BE2C (cell line): ENCODE measurements around the gene GBA2.

Experiments
- DNase-seq: peaks from one replicate; pipeline ENCODE4 v3.0.0-alpha.2; 2020
- H3K27me3 ChIP-seq: fragments of 250-450 bp; sonication (Bioruptor Pico); 2 replicates; pipeline ENCODE4 v1.5.1; 2020; ENCODE audit warnings: mild to moderate bottlenecking
- H3K36me3 ChIP-seq: fragments of 250-450 bp; sonication (Bioruptor Pico); 2 replicates; pipeline ENCODE4 v1.5.1; 2020; ENCODE audit warnings: mild to moderate bottlenecking
- H3K4me1 ChIP-seq: fragments of 250-450 bp; sonication (Bioruptor Pico); 2 replicates; pipeline ENCODE4 v1.5.1; 2020
- H3K4me3 ChIP-seq: 2 replicates; pipeline ENCODE4 v1.5.1; 2011; ENCODE audit warnings: low read depth, low read length
- H3K9me3 ChIP-seq: fragments of 250-450 bp; sonication (Bioruptor Pico); 2 replicates; pipeline ENCODE4 v1.5.1; 2020
- TF ChIP-seq, protein P1 (sequence below): IDR thresholded peaks from 2 replicates; pipeline ENCODE4 v1.5.1; 2012; ENCODE audit warnings: mild to moderate bottlenecking, low read depth, low read length

GBA2 gene

DNA sequence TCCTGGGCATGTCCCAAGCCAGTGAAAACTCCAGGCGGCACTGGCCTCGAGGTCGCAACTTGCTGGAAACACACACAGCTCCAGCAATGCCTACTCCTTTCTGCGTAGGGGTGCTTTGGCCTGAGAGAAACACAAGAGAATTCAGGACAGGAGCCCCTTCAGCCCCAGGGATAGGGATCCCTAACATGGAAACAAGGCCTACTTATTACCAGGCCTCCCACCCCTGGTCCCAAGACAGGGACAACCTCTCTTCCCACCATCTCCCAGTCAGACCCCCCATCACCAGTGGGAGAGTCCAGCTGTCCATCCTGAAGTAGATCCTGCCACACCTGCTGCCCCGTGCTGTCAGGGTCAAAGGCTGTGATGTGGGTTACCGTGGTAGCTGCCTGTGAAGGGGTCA, 8.8 kb downstream of the GBA2 start:
- H3K36me3 ChIP-seq, result peaks cover 90% of the 10 kb centered on the region
- H3K4me3 ChIP-seq, result no peak overlapping the region
- no peaks in the 10 kb centered on the region for H3K27me3 ChIP-seq
- no peaks in the 10 kb centered on the region for H3K4me1 ChIP-seq
- no peaks in the 10 kb centered on the region for H3K9me3 ChIP-seq
- no peak for DNase-seq
- TF ChIP-seq, protein P1, sequence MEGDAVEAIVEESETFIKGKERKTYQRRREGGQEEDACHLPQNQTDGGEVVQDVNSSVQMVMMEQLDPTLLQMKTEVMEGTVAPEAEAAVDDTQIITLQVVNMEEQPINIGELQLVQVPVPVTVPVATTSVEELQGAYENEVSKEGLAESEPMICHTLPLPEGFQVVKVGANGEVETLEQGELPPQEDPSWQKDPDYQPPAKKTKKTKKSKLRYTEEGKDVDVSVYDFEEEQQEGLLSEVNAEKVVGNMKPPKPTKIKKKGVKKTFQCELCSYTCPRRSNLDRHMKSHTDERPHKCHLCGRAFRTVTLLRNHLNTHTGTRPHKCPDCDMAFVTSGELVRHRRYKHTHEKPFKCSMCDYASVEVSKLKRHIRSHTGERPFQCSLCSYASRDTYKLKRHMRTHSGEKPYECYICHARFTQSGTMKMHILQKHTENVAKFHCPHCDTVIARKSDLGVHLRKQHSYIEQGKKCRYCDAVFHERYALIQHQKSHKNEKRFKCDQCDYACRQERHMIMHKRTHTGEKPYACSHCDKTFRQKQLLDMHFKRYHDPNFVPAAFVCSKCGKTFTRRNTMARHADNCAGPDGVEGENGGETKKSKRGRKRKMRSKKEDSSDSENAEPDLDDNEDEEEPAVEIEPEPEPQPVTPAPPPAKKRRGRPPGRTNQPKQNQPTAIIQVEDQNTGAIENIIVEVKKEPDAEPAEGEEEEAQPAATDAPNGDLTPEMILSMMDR, result no peak

DNA sequence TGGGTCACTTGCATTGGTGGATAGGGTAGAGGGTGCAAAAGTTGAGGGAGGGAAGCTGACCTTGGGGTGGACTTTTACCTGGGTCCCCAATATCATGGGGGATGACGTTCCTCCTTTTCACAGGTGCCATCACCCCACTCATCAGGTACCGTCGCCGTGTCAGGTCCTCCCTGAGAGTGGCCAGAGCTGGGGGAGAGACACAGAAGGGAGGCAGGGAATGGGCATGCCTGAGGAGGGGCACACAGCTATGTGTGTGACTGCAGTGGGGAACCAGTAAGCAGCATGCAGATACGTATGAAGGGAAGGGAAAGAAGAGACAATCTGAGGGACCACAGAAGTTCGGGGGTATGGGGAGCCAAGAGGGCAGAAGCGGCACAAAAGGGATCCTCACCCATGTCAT, 10.1 kb downstream of the GBA2 start:
- no peak for DNase-seq
- Histone ChIP-seq H3K4me1 (no peaks in the 10 kb centered on the region), H3K27me3 (no peaks in the 10 kb centered on the region), H3K9me3 (no peaks in the 10 kb centered on the region), H3K36me3 (peaks cover 81% of the 10 kb centered on the region), H3K4me3 (no peak overlapping the region)
- TF ChIP-seq, protein P1, result no peak

DNA sequence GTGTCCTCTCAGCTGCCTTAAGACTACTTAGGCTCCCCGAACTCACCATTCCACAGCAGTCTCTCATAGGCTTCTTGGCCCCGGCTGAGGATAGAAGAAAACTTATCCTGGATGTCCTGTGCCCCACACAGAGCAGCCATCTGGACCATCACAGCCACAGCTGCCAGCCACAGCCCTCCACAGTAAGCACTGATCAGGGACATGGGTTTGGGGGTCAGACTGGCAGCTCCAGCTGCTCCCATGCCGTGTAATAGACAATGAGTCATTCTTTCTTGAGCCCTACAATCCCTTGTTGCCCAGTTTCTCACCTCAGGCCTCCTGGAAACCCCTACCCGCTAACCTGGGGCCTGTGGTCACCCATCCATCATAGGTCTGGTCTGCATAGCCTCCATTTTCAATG, 10.8 kb downstream of the GBA2 start:
- peaks cover 74% of the 10 kb centered on the region for H3K36me3 ChIP-seq
- TF ChIP-seq, protein P1, result no peak

DNA sequence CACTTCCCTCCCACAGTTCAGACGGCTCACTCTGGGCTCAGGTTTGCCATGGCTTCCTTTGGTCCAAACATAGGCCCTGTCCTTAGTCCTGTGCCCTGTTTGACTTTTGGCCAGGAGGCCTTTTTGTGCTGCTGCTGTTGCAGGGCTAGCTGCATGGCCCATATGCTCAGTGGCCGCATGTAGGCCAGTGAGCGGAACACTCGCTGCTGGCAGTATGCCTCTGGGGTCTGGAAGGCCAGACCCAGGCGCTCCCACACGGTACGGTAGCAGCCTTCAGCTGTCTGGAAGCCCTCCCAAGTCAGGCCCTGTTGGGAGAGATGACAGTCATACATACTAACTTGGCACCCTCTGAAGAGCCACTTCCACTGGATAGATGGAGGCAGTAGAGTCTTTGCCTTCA, 11.9 kb downstream of the GBA2 start:
- TF ChIP-seq, protein P1, result no peak
- no peak overlapping the region for H3K4me3 ChIP-seq
- H3K4me1 ChIP-seq, result no peaks in the 10 kb centered on the region
- peaks cover 63% of the 10 kb centered on the region for H3K36me3 ChIP-seq
- DNase-seq, result no peak
- H3K9me3 ChIP-seq, result no peaks in the 10 kb centered on the region
- no peaks in the 10 kb centered on the region for H3K27me3 ChIP-seq

More for the DNA sequence above, 10.8 kb downstream of the GBA2 start:
- no peak for DNase-seq
- Histone ChIP-seq H3K27me3 (no peaks in the 10 kb centered on the region), H3K4me1 (no peaks in the 10 kb centered on the region), H3K4me3 (no peak overlapping the region), H3K9me3 (no peaks in the 10 kb centered on the region)

DNA sequence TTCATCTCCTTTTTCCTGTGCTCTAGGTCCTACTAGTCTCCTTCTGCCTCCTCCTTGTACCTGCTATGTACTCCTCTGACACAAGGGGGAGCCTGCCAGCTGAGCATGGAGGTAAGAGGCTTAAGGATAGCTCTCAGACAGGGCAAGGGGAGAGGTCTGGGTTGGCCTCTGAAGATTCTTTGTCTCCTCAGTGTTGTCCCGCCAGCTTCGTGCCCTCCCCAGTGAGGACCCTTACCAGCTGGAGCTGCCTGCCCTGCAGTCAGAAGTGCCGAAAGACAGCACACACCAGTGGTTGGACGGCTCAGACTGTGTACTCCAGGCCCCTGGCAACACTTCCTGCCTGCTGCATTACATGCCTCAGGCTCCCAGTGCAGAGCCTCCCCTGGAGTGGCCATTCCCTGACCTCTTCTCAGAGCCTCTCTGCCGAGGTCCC, 12.8 kb downstream of the GBA2 start:
- peaks cover 55% of the 10 kb centered on the region for H3K36me3 ChIP-seq
- H3K9me3 ChIP-seq, result no peaks in the 10 kb centered on the region
- no peak overlapping the region for H3K4me3 ChIP-seq
- DNase-seq, result peak; percentile 79
- H3K4me1 ChIP-seq, result peaks cover under 1% of the 10 kb centered on the region; the same call in 1 of the 2 replicates
- H3K27me3 ChIP-seq, result no peaks in the 10 kb centered on the region
- TF ChIP-seq, protein P1, result peak; percentile 98

DNA sequence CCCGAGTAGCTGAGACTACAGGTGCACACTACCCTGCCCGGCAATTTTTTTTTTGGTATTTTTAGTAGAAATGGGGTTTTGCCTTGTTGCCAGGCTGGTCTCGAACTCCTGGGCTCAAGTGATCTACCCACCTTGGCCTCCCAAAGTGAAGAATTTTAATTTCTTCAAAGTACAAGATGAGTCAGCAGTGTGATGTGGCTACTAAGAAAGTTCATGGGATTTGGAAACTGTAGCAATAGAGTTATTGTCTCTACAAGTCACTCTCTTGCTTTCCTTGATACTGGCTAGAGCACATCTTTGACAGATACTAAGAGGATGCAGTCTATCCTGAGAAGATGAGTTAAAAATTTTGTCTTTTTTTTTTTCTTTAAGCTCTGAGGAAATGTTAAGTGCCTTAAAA, 14.9 kb downstream of the GBA2 start:
- Histone ChIP-seq H3K9me3 (no peaks in the 10 kb centered on the region), H3K27me3 (no peaks in the 10 kb centered on the region), H3K4me1 (peaks cover 9% of the 10 kb centered on the region; the same call in 1 of the 2 replicates), H3K4me3 (no peak overlapping the region), H3K36me3 (peaks cover 38% of the 10 kb centered on the region)
- TF ChIP-seq, protein P1, result no peak
- no peak for DNase-seq
